Measurements from ENCODE around the gene TIGAR. TPM values are rescaled to one million over a fixed set of nuclear protein-coding genes. Genes with fewer than 3 reads are reported as not detected.

Gene TIGAR
- total and polyA plus RNA-seq, 4 donors, result 0.56 to 3.3 (median 2.0) TPM

DNA sequence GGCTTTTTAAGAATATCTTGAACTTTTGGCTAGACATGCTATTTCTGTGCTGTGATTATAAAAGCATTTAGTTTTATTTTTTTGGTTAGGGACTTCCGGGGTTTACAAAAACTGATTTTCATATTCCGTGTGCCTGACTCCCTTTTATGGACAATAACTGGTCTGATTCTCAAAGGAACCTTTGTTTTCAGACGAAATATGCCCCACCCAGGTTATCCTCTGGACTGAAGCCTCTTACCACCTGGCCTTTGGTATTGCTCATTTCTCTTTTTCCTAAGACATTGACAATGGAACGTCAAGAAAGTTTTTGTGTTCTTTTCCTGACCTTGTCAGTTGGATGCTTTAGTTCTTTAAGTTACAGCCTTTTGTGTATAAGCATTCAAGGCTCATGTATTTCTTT lies 10.8 kb downstream of the TIGAR start:
- no peak overlapping the region for H3K4me3 ChIP-seq (ENCODE audit: low read depth in 1 of 3, low read length in 3 of 3)
- H3K4me1 ChIP-seq (ENCODE audit: control insufficient read depth in 4 of 4, insufficient read depth in 4 of 4, low read length in 3 of 4), result no peaks in the 10 kb centered on the region
- H3K9me3 ChIP-seq (ENCODE audit: control insufficient read depth in 4 of 4, low read length in 3 of 4), result no peaks in the 10 kb centered on the region
- WGBS, result 62% methylated on average over 4 of the region's 4 CpGs
- TF ChIP-seq, protein P1, sequence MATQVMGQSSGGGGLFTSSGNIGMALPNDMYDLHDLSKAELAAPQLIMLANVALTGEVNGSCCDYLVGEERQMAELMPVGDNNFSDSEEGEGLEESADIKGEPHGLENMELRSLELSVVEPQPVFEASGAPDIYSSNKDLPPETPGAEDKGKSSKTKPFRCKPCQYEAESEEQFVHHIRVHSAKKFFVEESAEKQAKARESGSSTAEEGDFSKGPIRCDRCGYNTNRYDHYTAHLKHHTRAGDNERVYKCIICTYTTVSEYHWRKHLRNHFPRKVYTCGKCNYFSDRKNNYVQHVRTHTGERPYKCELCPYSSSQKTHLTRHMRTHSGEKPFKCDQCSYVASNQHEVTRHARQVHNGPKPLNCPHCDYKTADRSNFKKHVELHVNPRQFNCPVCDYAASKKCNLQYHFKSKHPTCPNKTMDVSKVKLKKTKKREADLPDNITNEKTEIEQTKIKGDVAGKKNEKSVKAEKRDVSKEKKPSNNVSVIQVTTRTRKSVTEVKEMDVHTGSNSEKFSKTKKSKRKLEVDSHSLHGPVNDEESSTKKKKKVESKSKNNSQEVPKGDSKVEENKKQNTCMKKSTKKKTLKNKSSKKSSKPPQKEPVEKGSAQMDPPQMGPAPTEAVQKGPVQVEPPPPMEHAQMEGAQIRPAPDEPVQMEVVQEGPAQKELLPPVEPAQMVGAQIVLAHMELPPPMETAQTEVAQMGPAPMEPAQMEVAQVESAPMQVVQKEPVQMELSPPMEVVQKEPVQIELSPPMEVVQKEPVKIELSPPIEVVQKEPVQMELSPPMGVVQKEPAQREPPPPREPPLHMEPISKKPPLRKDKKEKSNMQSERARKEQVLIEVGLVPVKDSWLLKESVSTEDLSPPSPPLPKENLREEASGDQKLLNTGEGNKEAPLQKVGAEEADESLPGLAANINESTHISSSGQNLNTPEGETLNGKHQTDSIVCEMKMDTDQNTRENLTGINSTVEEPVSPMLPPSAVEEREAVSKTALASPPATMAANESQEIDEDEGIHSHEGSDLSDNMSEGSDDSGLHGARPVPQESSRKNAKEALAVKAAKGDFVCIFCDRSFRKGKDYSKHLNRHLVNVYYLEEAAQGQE (IDR thresholded peaks at IDR 0.05), result no peak
- TF ChIP-seq RXRA (IDR thresholded peaks at IDR 0.05) (no peak), FOXA1 (IDR thresholded peaks at IDR 0.05) (no peak), EGR1 (IDR thresholded peaks at IDR 0.05; ENCODE audit: low read depth in 2 of 2) (no peak)
- TF ChIP-seq, protein P2, sequence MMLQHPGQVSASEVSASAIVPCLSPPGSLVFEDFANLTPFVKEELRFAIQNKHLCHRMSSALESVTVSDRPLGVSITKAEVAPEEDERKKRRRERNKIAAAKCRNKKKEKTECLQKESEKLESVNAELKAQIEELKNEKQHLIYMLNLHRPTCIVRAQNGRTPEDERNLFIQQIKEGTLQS (IDR thresholded peaks at IDR 0.05), result no peak
- DNase-seq (ENCODE audit: low spot score), result no peak
- no peak overlapping the region for H3K9ac ChIP-seq (ENCODE audit: low read depth in 1 of 2, low read length in 2 of 2)
- H3K36me3 ChIP-seq (ENCODE audit: control insufficient read depth in 4 of 4, insufficient read depth in 3 of 4, low read depth in 1 of 4, low read length in 3 of 4), result no peaks in the 10 kb centered on the region
- H3K27ac ChIP-seq (ENCODE audit: low read depth in 1 of 2, low read length in 2 of 2), result no peak overlapping the region
- H3K27me3 ChIP-seq (ENCODE audit: control insufficient read depth in 4 of 4, insufficient read depth in 4 of 4, low read length in 3 of 4), result no peaks in the 10 kb centered on the region

DNA sequence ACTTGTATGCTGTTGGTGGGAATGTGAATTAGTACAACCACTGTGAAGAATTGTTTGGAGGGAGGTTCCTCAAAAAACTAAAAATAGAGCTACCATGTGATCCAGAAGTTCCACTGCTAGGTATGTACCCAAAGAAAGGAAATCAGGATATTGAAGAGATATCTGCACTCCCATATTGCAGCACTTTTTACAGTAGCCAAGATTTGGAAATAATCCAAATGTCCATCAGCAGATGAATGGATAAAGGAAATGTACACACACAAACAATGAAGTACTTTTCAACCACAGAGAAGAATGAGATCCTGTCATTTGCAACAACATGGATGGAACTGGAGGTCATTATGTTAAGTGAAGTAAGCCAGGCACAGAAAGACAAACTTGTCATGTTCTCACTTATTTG lies 25.9 kb downstream of the TIGAR start:
- TF ChIP-seq SP1 (IDR thresholded peaks at IDR 0.05) (no peak), HNF4A (conservative IDR thresholded peaks at IDR 0.05) (no peak), FOXA2 (IDR thresholded peaks at IDR 0.05) (no peak), MAX (IDR thresholded peaks at IDR 0.05) (no peak), RXRA (IDR thresholded peaks at IDR 0.05) (no peak), HNF4G (IDR thresholded peaks at IDR 0.05) (no peak), EGR1 (IDR thresholded peaks at IDR 0.05; ENCODE audit: low read depth in 2 of 2) (no peak), GABPA (IDR thresholded peaks at IDR 0.05 in 1 of 2, conservative IDR thresholded peaks at IDR 0.05 in 1 of 2) (no peak), ZBTB33 (IDR thresholded peaks at IDR 0.05) (no peak), JUND (IDR thresholded peaks at IDR 0.05) (no peak), TAF1 (conservative IDR thresholded peaks at IDR 0.05) (no peak), FOXA1 (IDR thresholded peaks at IDR 0.05) (no peak), YY1 (IDR thresholded peaks at IDR 0.05) (no peak), NR2F2 (IDR thresholded peaks at IDR 0.05) (no peak), RAD21 (IDR thresholded peaks at IDR 0.05) (no peak)
- TF ChIP-seq, protein P1 (IDR thresholded peaks at IDR 0.05), result no peak
- TF ChIP-seq, protein P3, sequence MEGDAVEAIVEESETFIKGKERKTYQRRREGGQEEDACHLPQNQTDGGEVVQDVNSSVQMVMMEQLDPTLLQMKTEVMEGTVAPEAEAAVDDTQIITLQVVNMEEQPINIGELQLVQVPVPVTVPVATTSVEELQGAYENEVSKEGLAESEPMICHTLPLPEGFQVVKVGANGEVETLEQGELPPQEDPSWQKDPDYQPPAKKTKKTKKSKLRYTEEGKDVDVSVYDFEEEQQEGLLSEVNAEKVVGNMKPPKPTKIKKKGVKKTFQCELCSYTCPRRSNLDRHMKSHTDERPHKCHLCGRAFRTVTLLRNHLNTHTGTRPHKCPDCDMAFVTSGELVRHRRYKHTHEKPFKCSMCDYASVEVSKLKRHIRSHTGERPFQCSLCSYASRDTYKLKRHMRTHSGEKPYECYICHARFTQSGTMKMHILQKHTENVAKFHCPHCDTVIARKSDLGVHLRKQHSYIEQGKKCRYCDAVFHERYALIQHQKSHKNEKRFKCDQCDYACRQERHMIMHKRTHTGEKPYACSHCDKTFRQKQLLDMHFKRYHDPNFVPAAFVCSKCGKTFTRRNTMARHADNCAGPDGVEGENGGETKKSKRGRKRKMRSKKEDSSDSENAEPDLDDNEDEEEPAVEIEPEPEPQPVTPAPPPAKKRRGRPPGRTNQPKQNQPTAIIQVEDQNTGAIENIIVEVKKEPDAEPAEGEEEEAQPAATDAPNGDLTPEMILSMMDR (IDR thresholded peaks at IDR 0.05; ENCODE audit: low read depth, low read length, missing input control), result no peak
- TF ChIP-seq, protein P2 (IDR thresholded peaks at IDR 0.05), result no peak
- H3K9ac ChIP-seq (ENCODE audit: low read depth in 1 of 2, low read length in 2 of 2), result no peak overlapping the region
- no peak overlapping the region for H3K4me3 ChIP-seq (ENCODE audit: low read depth in 1 of 3, low read length in 3 of 3)
- H3K27me3 ChIP-seq (ENCODE audit: control insufficient read depth in 4 of 4, insufficient read depth in 4 of 4, low read length in 3 of 4), result no peaks in the 10 kb centered on the region
- no peaks in the 10 kb centered on the region for H3K9me3 ChIP-seq (ENCODE audit: control insufficient read depth in 4 of 4, low read length in 3 of 4)
- H3K36me3 ChIP-seq (ENCODE audit: control insufficient read depth in 4 of 4, insufficient read depth in 3 of 4, low read depth in 1 of 4, low read length in 3 of 4), result peaks cover 0 to 5% (median 0%) of the 10 kb centered on the region in 4 donors
- H3K4me1 ChIP-seq (ENCODE audit: control insufficient read depth in 4 of 4, insufficient read depth in 4 of 4, low read length in 3 of 4), result no peaks in the 10 kb centered on the region
- no peak for DNase-seq (ENCODE audit: low spot score)
- H3K27ac ChIP-seq (ENCODE audit: low read depth in 1 of 2, low read length in 2 of 2), result no peak overlapping the region
